Measurements from ENCODE around the gene NR3C1.
"Not testable (repeated sequence)": the region's sequence is repeated elsewhere in the genome, so short reads cannot be mapped to it uniquely, and the experiment has no call there.

NR3C1 gene

GRCh38 chr5:143338658-143339366 is 64.7 kb downstream of the NR3C1 start:
- Mint-ChIP-seq H3K4me1 (peaks cover 6% of the 10 kb centered on the region), H3K4me3 (no peak overlapping the region), H3K27ac (no peak overlapping the region), H3K36me3 (ENCODE audit: low read depth) (no peaks in the 10 kb centered on the region), H3K27me3 (ENCODE audit: low read depth) (no peaks in the 10 kb centered on the region), H3K9me3 (no peaks in the 10 kb centered on the region)
- TF ChIP-seq, protein P1, sequence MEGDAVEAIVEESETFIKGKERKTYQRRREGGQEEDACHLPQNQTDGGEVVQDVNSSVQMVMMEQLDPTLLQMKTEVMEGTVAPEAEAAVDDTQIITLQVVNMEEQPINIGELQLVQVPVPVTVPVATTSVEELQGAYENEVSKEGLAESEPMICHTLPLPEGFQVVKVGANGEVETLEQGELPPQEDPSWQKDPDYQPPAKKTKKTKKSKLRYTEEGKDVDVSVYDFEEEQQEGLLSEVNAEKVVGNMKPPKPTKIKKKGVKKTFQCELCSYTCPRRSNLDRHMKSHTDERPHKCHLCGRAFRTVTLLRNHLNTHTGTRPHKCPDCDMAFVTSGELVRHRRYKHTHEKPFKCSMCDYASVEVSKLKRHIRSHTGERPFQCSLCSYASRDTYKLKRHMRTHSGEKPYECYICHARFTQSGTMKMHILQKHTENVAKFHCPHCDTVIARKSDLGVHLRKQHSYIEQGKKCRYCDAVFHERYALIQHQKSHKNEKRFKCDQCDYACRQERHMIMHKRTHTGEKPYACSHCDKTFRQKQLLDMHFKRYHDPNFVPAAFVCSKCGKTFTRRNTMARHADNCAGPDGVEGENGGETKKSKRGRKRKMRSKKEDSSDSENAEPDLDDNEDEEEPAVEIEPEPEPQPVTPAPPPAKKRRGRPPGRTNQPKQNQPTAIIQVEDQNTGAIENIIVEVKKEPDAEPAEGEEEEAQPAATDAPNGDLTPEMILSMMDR (IDR thresholded peaks at IDR 0.05; ENCODE audit: unreplicated experiment in 3 of 3), result no peak

DNA sequence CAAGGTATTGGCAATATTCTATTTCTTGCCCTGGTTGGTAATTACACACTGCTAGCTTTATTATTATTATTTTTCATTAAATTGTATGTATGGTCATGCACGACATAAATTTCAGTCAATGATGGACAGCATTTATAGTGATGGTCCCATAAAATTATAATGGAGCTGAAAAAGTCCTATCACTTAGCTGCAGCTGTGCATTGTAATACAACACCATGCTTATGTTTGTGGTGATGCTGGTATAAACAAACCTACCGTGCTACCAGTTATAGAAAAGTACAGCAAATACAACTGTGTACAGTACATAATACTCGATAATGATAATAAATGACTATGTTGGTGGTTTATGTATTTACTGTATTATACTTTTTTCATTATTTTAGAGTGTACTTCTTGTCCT is 65.5 kb downstream of the NR3C1 start:
- Mint-ChIP-seq H3K36me3 (ENCODE audit: low read depth) (no peaks in the 10 kb centered on the region), H3K4me1 (peaks cover 6% of the 10 kb centered on the region), H3K4me3 (no peak overlapping the region), H3K27ac (no peak overlapping the region), H3K27me3 (ENCODE audit: low read depth) (no peaks in the 10 kb centered on the region), H3K9me3 (no peaks in the 10 kb centered on the region)
- TF ChIP-seq, protein P1 (IDR thresholded peaks at IDR 0.05; ENCODE audit: unreplicated experiment in 3 of 3), result no peak

DNA sequence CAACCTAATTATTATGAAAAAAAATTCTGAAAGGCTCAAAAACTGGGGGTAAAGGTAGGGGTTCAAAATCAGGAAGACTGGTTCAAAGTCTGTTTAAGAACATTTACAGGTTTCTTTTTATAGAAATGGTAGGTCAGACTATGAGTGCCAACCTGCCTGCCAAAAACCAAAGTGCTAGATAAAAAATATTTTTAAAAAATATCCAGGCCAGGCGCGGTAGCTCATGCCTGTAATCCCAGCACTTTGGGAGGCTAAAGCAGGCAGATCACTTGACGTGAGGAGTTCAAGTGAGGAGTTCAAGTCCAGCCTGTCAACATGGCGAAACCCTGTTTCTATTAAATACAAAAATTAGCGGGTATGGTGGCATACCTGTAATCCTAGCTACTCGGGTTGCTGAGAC is 67.0 kb downstream of the NR3C1 start:
- Mint-ChIP-seq H3K4me1 (peaks cover 6% of the 10 kb centered on the region), H3K27ac (no peak overlapping the region), H3K27me3 (ENCODE audit: low read depth) (no peaks in the 10 kb centered on the region), H3K4me3 (no peak overlapping the region), H3K36me3 (ENCODE audit: low read depth) (no peaks in the 10 kb centered on the region), H3K9me3 (no peaks in the 10 kb centered on the region)
- TF ChIP-seq, protein P1 (IDR thresholded peaks at IDR 0.05; ENCODE audit: unreplicated experiment in 3 of 3), result no peak

DNA sequence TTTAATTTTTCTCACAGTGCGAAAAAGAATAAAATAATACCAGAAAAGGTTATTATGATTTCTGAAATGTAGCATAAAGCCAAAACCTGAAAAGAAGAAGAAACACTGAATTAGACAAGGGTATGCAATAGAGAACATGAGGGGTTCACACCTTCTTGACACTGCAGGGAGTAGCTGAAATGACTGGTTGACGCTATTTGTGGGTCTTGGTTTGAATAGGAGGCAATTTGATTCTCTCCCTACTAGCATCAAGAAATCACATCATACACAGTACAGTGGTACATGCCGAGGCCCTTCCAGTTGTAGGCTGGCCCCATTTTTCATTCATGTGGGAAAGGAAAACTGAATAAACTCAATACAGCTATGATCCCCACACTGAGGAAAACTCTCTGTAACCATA is 68.6 kb downstream of the NR3C1 start:
- TF ChIP-seq, protein P1 (IDR thresholded peaks at IDR 0.05; ENCODE audit: unreplicated experiment in 3 of 3), result no peak
- H3K4me3 Mint-ChIP-seq, result no peak overlapping the region
- no peak overlapping the region for H3K27ac Mint-ChIP-seq
- no peaks in the 10 kb centered on the region for H3K27me3 Mint-ChIP-seq (ENCODE audit: low read depth)
- no peaks in the 10 kb centered on the region for H3K9me3 Mint-ChIP-seq
- no peaks in the 10 kb centered on the region for H3K4me1 Mint-ChIP-seq
- H3K36me3 Mint-ChIP-seq (ENCODE audit: low read depth), result peaks cover 4% of the 10 kb centered on the region

- H3K36me3 Mint-ChIP-seq (ENCODE audit: low read depth); H3K4me1 Mint-ChIP-seq; H3K27me3 Mint-ChIP-seq (ENCODE audit: low read depth); H3K4me3 Mint-ChIP-seq; H3K9me3 Mint-ChIP-seq; H3K27ac Mint-ChIP-seq: not testable (repeated sequence)
Observed at GRCh38 chr5:143334380-143334779, 69.1 kb downstream of the NR3C1 start.

GRCh38 chr5:143331956-143332355 is 71.5 kb downstream of the NR3C1 start:
- no peaks in the 10 kb centered on the region for H3K4me1 Mint-ChIP-seq
- peaks cover 11% of the 10 kb centered on the region for H3K9me3 Mint-ChIP-seq
- H3K27ac Mint-ChIP-seq, result no peak overlapping the region
- peaks cover 3% of the 10 kb centered on the region for H3K27me3 Mint-ChIP-seq (ENCODE audit: low read depth)
- no peak overlapping the region for H3K4me3 Mint-ChIP-seq
- peaks cover 8% of the 10 kb centered on the region for H3K36me3 Mint-ChIP-seq (ENCODE audit: low read depth)
- TF ChIP-seq, protein P1 (IDR thresholded peaks at IDR 0.05; ENCODE audit: unreplicated experiment in 3 of 3), result no peak
